ENCODE measurements around the gene SLC22A17. TPM values are rescaled to one million over a fixed set of nuclear protein-coding genes. Genes with fewer than 3 reads are reported as not detected.
A peak's percentile ranks its signal among the peaks of the same experiment; 100 is the strongest.
"Not testable (repeated sequence)": the region's sequence is repeated elsewhere in the genome, so short reads cannot be mapped to it uniquely, and the experiment has no call there.

Gene SLC22A17
- total RNA-seq, 1 donor from 2014 or later = 38.8 TPM

DNA sequence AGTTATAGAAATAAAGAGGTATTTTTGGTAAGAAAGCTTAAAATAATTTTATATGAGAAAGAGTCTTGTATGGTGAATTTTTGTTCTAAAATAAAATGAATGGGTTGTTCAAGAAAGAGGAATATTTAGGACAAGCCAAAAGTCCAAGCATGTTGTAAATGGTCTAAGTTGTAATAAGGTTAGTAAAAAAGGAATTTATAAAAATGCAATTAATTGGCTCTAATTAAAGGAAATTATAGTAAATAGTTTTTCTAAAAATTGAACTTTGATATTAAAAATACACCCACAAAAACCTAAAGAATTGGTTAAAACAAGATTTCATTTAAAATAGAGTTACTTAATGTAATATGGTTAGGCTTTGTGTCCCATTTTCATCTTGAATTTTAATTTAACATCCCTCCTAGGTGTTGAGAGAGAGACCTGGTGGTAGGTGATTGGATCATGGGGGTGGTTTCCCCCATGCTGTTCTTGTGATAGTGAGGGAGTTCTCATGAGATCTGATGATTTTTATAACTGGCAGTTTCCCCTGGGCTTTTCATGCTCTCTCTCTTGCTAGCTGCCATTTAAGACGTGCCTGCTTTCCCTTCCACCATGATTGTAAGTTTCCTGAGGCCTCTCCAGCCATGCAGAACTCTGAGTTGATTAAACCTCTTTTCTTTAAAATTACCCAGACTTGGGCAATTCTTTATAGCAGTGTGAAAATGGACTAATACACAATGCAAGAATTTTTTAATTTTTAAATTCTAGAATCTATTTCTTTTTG, 13.0 kb downstream of the SLC22A17 start:
- DNase-seq (ENCODE audit: low spot score) = no peak

- no peak for DNase-seq (ENCODE audit: low spot score)
These were observed 17.1 kb downstream of the SLC22A17 start for GRCh38 chr14:23335623-23336022.

DNA sequence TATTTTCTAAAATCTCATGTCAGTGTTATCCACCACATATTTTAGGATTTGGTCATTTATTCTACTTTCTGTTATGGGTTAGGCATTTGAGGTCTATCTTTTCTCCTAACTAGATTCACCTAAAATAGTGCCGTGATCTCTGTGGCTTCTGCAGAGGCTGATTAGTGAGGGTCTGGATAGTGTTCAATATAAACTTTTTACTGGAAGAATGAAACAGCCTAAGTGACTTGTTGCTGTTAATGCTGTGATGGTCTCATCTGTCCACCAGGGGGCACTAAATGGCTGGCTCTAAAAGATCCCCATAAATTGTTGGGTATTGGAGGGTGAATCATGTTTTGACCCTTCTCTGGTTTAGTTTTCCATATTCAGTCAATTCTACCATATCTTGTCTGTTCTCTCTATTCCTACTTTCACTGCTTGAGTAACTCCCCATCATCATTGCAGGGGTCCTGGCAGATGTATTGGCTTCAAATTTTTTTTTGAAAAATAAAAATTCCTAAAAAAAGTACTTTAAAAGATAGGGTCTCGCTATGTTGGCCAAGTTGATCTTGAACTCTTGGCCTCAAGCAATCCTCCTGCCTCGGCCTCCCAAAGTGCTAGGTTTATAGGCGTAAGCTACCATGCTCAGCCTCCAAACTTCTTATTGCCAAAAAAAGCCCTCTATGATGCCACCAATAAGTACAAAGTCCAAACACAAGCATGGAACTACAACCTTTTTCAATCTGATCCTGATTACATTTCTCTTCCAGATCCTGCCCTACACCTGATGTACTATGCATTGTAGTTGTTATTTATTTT, 24.5 kb downstream of the SLC22A17 start:
- DNase-seq (ENCODE audit: low spot score) = peak; percentile 86

DNA sequence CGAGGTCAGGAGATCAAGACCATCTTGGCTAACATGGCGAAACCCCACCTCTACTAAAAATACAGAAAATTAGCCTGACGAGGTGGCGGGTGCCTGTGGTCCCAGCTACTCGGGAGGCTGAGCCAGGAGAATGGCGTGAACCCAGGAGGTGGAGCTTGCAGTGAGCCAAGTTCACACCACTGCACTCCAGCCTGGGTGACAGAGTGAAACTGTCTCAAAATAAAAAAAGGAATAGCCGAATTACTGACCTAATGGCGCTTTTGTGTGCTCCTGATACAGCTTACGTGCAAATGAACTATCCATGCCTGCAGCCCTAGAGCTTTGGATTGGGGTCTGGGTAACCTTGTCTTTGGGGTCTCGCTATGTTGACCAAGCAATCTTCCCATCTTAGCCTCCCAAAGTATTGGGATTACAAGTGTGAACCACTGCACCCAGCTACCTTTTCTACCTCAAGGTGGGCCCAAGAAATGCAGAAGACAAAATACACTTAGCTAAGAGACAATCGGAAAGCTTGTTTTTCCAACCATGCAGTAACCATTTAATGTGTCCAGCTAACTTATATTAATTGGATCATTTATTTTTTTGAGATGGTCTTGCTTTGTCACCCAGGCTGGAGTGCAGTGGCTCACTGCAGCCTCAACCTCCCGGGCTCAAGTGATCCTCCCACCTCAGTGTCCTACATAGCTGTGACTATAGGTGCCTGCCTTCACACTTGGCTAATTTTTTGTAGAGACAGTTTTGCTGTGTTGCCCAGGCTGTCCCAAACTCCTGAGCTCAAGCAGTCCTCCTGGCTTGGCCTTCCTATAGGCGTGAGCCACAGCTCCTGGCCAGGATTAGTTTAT, 26.0 kb downstream of the SLC22A17 start:
- no peak for DNase-seq (ENCODE audit: low spot score)

GRCh38 chr14:23325746-23326145, 26.9 kb downstream of the SLC22A17 start:
- not testable (repeated sequence) for DNase-seq (ENCODE audit: low spot score)

- no peak for DNase-seq (ENCODE audit: low spot score)
These were observed 27.7 kb downstream of the SLC22A17 start for GRCh38 chr14:23324993-23325392.

DNA sequence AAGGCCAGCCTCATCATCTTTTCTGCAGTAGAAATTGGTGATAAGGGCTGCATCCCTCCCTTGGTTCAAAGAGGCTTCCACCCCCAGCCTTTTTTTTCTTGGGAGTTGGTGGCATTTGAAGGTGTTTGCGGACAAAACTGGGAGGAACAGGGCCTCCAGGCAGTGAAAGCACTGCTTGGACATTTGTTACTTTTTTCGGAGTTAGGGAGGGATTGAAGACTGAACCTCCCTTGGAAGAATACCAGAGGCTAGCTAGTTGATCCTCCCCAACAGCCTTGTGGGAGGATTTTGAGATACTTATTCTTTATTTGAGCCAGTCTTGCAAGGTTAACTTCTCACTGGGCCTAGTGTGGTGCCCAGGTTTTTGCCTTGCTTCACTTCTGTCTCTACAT, 28.2 kb downstream of the SLC22A17 start:
- DNase-seq (ENCODE audit: low spot score) = peak; percentile 54

- DNase-seq (ENCODE audit: low spot score) = no peak
These were observed 28.7 kb downstream of the SLC22A17 start for GRCh38 chr14:23323838-23324454.

DNA sequence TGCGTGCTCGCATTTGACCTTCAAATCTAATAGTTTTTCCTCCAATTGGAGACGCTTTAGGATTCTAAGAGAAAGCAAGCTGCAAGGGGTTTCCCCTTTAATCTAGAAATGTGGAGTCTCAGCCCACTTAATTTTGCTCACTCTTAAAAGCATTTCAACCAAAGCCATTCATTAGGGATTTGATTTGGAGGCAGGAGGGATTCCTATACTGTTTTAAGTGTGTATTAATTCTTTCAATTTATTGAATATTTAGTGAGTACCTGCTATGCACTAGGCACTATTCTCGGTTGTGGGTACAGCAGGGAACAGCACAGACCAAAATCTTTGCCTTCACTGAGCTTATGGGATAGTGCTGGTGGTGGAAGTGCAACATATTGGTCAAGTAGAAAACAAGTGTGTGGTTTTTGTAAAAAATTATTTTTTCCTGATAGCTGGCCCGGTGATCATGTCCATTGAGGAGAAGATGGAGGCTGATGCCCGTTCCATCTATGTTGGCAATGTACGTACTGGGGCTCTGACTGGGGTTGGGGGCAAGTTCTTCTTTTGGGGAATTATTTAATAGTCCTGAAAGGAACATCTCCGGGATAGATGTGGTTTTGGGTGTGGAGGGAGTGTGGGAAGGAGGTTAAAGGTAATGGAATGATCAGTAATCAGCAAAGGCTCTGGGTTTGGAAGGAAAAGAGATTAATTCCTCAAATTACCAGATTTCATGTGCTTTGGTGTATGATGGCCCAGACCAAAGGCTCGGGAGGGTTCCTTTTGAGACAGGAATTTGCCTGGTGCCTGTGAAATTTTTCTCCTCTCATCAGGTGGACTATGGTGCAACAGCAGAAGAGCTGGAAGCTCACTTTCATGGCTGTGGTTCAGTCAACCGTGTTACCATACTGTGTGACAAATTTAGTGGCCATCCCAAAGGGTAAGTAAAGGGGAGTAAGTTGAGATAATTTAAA, 29.8 kb downstream of the SLC22A17 start:
- DNase-seq (ENCODE audit: low spot score) = no peak

DNA sequence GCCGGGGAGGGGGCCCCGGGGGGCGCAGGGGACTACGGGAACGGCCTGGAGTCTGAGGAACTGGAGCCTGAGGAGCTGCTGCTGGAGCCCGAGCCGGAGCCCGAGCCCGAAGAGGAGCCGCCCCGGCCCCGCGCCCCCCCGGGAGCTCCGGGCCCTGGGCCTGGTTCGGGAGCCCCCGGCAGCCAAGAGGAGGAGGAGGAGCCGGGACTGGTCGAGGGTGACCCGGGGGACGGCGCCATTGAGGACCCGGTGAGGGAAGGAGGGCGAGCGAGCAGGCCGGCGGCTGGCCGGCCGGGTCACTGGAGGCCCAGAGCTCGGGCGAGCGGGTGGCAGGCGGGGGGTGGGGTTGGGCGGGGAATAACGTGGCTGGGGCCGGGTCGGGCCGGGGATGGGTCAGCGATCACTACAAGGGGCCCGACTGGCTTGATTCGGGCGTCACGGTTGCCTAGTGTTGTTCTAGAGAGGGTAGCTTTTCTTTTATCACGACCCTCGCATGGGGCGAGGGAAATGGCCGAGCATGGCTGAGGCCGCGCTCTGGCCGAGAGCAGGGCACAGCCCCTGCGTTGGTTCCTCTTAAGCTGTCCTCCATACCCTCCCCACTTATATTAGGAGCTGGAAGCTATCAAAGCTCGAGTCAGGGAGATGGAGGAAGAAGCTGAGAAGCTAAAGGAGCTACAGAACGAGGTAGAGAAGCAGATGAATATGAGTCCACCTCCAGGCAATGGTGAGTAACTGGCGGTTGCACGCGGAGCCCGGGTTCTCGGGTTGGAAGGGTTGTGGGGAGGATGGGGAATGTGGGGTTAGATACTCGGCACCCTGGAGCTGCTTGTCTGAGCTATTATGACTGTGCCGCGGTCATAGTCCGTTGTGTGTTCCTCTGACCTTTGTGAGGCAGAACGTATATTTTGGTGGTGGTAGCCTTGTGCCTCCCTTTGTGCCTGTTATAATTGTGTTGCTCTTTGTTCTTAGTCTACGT, 30.8 kb downstream of the SLC22A17 start:
- peak; percentile 45 for DNase-seq (ENCODE audit: low spot score)

DNA sequence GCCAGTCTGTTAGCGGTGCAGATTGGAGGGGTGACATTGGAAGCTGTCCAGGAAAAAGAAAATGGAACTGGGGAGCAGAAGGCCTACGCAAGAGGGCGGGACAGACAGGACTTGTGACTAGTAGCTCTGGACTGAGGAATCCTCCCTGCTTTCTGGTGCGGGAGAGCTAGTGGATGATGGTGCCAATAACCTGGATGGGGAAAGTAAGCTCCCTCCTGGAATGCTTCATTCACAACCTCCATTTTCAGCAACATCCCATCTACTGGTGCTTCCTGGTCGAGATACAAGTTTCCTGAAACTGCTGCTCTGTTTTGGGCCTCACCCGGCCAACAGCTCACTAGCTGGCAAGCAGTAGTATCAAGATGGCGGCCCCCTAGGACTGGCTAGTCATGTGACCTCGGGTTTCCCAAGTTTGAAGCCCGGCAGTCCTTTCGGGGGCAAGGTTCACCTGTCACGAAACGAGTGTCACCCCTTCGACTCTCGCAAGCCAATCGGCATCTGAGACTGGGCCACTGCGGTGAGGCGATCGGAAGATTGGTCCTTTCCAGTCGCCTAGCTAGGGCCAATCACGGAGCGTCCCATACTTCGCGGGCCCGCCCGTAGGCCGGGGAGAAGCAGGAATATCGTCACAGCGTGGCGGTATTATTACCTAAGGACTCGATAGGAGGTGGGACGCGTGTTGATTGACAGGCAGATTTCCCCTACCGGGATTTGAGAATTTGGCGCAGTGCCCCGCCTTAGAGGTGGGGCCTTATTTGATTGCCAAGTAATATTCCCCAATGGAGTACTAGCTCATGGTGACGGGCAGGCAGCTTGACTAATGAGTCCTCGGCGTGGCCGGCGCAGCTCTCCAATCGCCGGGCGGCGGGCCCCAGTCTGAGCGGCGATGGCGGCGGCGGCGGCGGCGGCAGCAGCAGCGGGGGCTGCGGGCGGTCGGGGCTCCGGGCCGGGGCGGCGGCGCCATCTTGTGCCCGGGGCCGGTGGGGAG, 31.8 kb downstream of the SLC22A17 start, which contains the start of gene PABPN1:
Gene PABPN1, plus strand, starts transcription at position 874 of the 988 bp plus-strand sequence. Its CDS starts 13 bp downstream, at position 887.
- peak; percentile 100 for DNase-seq (ENCODE audit: low spot score)

GRCh38 chr14:23319746-23320583, 32.7 kb downstream of the SLC22A17 start:
- DNase-seq (ENCODE audit: low spot score) = no peak

DNA sequence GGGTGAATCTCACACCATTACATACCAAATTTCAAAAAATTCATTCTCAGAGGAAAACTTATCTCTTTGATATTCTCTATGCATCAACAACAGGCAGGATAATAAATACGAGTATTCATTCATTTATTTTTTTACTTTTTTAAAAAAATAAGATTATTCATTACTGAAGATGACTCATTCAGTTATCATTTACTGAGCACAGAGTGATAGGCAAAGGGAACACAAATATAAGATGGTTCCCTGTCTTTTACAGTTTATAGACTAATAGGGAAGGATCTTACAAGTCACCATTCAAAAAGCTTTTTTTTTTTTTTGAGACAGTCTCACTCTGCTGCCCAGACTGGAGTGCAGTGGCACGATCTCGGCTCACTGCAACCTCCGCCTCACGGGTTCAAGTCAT, 36.4 kb downstream of the SLC22A17 start:
- no peak for DNase-seq (ENCODE audit: low spot score)

- DNase-seq (ENCODE audit: low spot score) = no peak
These were observed 42.1 kb downstream of the SLC22A17 start for GRCh38 chr14:23310546-23310945.

DNA sequence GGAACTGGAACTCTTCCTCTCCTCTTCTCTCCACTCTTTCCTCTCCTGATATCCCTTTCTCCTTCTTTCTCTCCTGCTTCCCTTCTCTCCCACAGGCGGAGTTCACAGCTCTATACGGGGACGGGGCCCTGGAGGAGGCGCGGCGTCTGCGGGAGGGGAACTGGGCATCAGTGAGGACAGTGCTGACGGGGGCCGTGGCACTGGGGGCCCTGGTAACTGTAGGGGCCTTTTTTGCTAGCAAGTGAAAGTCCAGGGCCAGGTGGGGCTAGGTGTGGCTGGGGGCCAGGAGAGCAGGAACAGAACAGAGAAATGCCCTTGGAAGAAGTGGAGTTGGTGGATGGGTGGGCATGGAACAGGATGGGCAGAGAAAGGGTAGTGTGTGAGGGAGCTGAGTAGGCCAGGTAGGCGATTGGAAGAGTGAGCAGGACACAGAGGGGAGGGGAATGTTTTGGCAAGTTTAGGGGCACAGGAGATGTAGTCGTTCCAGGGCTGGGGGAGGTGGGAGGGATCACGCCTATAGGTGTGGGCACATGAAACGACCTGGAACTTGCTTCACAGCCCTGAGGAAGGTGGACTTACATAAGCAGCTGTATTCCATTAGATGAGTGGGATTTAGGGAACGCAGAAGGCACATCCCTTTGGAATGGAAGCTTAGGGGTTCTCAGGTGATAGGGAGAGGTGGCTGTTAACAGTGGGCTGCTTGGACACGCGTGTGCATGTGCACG, 43.8 kb downstream of the SLC22A17 start:
- DNase-seq (ENCODE audit: low spot score) = no peak
